Measurements from ENCODE around the gene BOK. TPM values are rescaled to one million over a fixed set of nuclear protein-coding genes. Genes with fewer than 3 reads are reported as not detected.

Gene BOK
- total RNA-seq, 6 experiments from 2014 or later, result 50.1 to 119 (median 90.5) TPM

DNA sequence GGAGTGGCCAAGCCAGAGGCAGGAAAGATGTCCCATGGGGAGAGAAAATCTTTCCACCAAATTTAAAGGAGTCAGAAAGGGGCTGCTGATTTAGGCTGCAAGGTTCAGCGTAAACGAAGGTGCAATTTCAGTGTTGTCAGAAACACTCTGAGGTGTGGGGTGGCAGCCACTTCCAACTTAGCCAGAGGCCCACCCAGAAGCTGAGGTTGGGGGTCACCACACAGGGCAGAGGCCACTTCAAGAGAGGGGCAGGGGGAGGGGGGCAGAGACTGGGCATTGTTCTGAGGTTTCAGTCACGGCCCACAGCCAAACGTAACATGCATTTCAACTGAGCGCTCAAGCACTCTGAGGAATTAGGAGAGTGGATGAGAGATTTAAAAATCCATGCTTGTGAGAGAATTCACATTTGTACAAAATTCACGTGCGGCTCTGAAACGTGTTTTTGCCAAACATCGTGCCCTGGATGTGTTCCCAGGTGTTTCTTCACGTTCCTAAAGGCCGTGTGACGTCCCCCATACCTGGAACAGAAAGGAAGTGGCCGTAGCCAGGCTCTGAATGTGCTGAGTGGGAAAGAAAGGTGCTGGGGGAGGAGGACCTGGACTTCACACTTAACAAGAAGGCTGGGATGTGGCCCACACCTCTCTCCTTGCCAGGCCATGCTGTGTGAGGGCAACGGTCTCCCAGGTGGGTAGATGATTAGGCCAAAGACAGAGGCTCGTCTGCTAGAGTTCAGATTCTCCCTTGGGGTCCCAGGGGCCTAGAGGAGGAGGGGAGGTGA, 19.5 kb upstream of the BOK start:
- DNase-seq (peak in 1 of 3 donors; percentile 23), ATAC-seq (no peak)
- no peaks in the 10 kb centered on the region for H3K27me3 ChIP-seq
- TF ChIP-seq, protein P1, sequence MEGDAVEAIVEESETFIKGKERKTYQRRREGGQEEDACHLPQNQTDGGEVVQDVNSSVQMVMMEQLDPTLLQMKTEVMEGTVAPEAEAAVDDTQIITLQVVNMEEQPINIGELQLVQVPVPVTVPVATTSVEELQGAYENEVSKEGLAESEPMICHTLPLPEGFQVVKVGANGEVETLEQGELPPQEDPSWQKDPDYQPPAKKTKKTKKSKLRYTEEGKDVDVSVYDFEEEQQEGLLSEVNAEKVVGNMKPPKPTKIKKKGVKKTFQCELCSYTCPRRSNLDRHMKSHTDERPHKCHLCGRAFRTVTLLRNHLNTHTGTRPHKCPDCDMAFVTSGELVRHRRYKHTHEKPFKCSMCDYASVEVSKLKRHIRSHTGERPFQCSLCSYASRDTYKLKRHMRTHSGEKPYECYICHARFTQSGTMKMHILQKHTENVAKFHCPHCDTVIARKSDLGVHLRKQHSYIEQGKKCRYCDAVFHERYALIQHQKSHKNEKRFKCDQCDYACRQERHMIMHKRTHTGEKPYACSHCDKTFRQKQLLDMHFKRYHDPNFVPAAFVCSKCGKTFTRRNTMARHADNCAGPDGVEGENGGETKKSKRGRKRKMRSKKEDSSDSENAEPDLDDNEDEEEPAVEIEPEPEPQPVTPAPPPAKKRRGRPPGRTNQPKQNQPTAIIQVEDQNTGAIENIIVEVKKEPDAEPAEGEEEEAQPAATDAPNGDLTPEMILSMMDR (IDR thresholded peaks at IDR 0.05), result no peak
- no peak for TF ChIP-seq POLR2A (IDR thresholded peaks at IDR 0.05)
- 78% methylated on average over 9 of the region's 15 CpGs for WGBS (ENCODE audit: insufficient coverage, low coverage, low lambda C conversion rate, missing lambda C conversion rate)
- H3K36me3 ChIP-seq, result no peaks in the 10 kb centered on the region
- intact Hi-C loops (cut with DNase I), result no loop called here
- no peak overlapping the region for H3K27ac ChIP-seq
- no peak overlapping the region for H3K4me3 ChIP-seq
- H3K9me3 ChIP-seq, result no peaks in the 10 kb centered on the region
- peaks cover 0 to 7% (median 0%) of the 10 kb centered on the region in 4 donors for H3K4me1 ChIP-seq

DNA sequence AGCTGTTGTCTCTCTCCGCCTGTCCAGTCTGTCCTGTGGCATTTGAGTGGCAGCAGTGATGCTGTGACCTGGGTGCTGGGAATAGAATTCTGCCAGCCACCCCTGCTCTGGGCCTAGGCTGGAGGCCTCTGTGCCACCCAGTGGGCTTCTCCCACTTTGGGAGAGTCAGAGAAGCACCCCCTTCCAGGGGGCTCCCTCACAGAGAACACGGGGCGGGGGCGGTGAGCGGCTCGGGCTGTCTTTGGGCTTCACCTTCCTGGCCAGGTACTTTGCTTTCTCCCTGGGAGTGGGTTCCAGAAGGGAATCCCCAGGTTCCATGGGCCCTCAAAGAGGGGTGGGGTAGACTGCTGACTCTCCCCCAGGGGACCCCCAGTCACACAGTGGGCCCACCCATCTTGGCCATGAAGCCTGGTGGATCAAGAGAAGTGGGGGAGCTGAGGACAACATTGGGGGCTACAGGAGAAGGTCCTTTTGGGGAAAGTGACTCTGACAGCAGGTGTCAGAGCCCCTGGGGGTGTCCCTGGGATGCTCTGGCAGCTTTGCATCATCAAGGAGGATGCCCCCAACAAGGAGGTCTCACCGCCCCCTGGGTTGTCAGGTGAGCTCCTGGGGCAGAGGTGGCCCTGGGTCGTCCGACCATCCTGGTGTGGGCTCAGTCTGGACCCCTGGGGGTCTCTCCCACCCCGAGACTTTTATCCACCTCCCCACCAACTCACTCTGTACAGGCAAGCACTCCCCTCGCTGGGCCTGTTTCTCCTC, 18.8 kb upstream of the BOK start:
- DNase-seq (peak in 1 of 3 donors; percentile 25), ATAC-seq (no peak)
- intact Hi-C loops (cut with DNase I), result no loop called here
- H3K4me3 ChIP-seq, result no peak overlapping the region
- H3K27me3 ChIP-seq, result no peaks in the 10 kb centered on the region
- no peaks in the 10 kb centered on the region for H3K9me3 ChIP-seq
- H3K4me1 ChIP-seq, result peaks cover 0 to 7% (median 0%) of the 10 kb centered on the region in 4 donors
- no peak overlapping the region for H3K27ac ChIP-seq
- no peaks in the 10 kb centered on the region for H3K36me3 ChIP-seq
- TF ChIP-seq POLR2A (IDR thresholded peaks at IDR 0.05), result no peak
- TF ChIP-seq, protein P1 (IDR thresholded peaks at IDR 0.05), result no peak
- no CpG with 5 or more reads among the region's 11 CpGs for WGBS (ENCODE audit: insufficient coverage, low coverage, low lambda C conversion rate, missing lambda C conversion rate)

GRCh38 chr2:241540401-241540770, 18.2 kb upstream of the BOK start:
- Histone ChIP-seq H3K4me3 (no peak overlapping the region), H3K27ac (no peak overlapping the region)
- ATAC-seq, result no peak

DNA sequence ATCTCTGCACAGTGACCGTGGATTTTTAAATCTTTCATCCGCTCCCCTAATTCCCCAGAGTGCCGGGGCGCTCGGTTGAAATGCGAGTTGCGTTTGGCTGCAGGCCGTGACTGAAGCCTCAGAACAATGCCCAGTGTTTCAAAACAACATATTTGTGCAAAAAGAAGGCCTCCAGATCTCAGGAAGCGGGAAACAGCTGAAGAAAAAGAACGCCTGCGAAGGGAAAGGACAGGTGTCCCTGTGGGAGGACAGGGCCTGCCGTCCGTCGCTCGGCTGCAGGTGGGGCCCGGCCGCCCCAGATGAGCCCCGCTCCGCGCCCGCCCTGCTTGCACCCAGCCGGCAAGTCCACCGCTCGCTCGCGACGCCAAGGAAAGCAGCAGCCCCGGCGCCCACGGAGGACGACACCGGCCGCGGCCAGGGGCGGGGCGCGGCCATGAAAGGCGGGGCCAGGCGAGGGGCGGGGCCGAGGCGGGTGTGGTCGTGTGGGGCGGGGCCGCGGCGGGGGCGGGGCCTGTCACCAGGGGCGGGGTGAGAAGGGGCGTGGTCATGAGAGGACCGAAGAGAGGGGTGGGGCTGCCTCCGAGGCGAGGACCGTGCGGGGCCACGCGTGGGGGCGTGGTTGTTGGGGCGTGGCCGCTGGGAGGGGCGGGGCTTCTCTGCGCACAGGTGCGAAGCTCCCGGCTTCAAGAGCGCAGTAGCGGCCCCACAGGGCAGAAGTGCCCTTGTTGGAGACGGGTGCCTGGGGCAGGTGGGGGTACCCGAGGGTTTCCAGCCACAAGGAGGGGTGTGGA, 17.6 kb upstream of the BOK start:
- H3K27ac ChIP-seq, result no peak overlapping the region
- ATAC-seq (peak; percentile 67 to 75 (median 70)), DNase-seq (peak in 2 of 3 donors; percentile 34 to 58)
- H3K4me1 ChIP-seq, result peaks cover 0 to 7% (median 0%) of the 10 kb centered on the region in 4 donors
- H3K36me3 ChIP-seq, result no peaks in the 10 kb centered on the region
- TF ChIP-seq POLR2A (IDR thresholded peaks at IDR 0.05), result no peak
- TF ChIP-seq, protein P1 (IDR thresholded peaks at IDR 0.05), result no peak
- WGBS (ENCODE audit: insufficient coverage, low coverage, low lambda C conversion rate, missing lambda C conversion rate), result 30% methylated on average over 18 of the region's 68 CpGs
- H3K9me3 ChIP-seq, result no peaks in the 10 kb centered on the region
- intact Hi-C loops (cut with DNase I), result no loop called here
- H3K4me3 ChIP-seq, result no peak overlapping the region
- no peaks in the 10 kb centered on the region for H3K27me3 ChIP-seq

More at GRCh38 chr2:241540401-241540770, 18.2 kb upstream of the BOK start:
- Histone ChIP-seq H3K36me3 (no peaks in the 10 kb centered on the region), H3K27me3 (no peaks in the 10 kb centered on the region), H3K4me1 (peaks cover 0 to 7% (median 0%) of the 10 kb centered on the region in 4 donors), H3K9me3 (no peaks in the 10 kb centered on the region)
- TF ChIP-seq, protein P1 (IDR thresholded peaks at IDR 0.05), result no peak
- no peak for TF ChIP-seq POLR2A (IDR thresholded peaks at IDR 0.05)
- 61% methylated on average over 6 of the region's 10 CpGs for WGBS (ENCODE audit: insufficient coverage, low coverage, low lambda C conversion rate, missing lambda C conversion rate)
- DNase-seq, result peak in 1 of 3 donors; percentile 32
- intact Hi-C loops (cut with DNase I), result no loop called here
